Measurements from ENCODE around the gene DUSP23. TPM values are rescaled to one million over a fixed set of nuclear protein-coding genes. Genes with fewer than 3 reads are reported as not detected.

DUSP23 gene
- total RNA-seq, 2 experiments from 2014 or later, result 1.2 to 2.0 TPM

- H4K20me1 ChIP-seq (ENCODE audit: insufficient read depth, low read length), result no peaks in the 10 kb centered on the region
- BruUV-seq (replicated peaks), result no TSS peak
- no peaks in the 10 kb centered on the region for H3K9me2 ChIP-seq (ENCODE audit: insufficient read depth, low read length)
- no peak overlapping the region for H3K4me3 ChIP-seq (ENCODE audit: low read depth, low read length, poor library complexity, severe bottlenecking)
- no peaks in the 10 kb centered on the region for H3K79me2 ChIP-seq (ENCODE audit: insufficient read depth, low read depth, low read length)
- POLR2A ChIA-PET, result interaction anchor here (0.6 kb wide), 1 partner anchor 189 kb away, joined by 3 read pairs; no protein-coding TSS in a partner anchor
- TF ChIP-seq CTCF (conservative IDR thresholded peaks at IDR 0.05; ENCODE audit: low read length) (no peak), EZH2phosphoT487 (IDR thresholded peaks at IDR 0.05; ENCODE audit: borderline replicate concordance, low read depth, low read length) (no peak)
- no peak for DNase-seq (ENCODE audit: low spot score)
- CTCF ChIA-PET (ENCODE audit: unreplicated experiment), result interaction anchor here (1.6 kb wide), 1 partner anchor 59 kb away, joined by 3 read pairs; no protein-coding TSS in a partner anchor
- no peaks in the 10 kb centered on the region for H3K9me3 ChIP-seq (ENCODE audit: low read length)
- H3K4me2 ChIP-seq (ENCODE audit: low read length), result no peak overlapping the region
- intact Hi-C loops (cut with micrococcal nuclease; ENCODE audit: unreplicated experiment), result no loop called here
- H3K36me3 ChIP-seq (ENCODE audit: insufficient read depth, low read length), result no peaks in the 10 kb centered on the region
- H3K4me1 ChIP-seq (ENCODE audit: insufficient read depth, low read length, poor library complexity, severe bottlenecking), result no peaks in the 10 kb centered on the region
- H2AFZ ChIP-seq (ENCODE audit: low read length), result no peak overlapping the region
- no peak overlapping the region for H3K27ac ChIP-seq (ENCODE audit: low read depth, low read length, poor library complexity, severe bottlenecking)
Observed at GRCh38 chr1:159831412-159832141, 50.8 kb downstream of the DUSP23 start.

Other genes starting within 250 kb of the DUSP23 start
- not detected in 2 replicates for gene OR10J5, start 245.0 kb upstream of the DUSP23 start, total RNA-seq (2014; rRNA removed; shearing (Covaris generic))
- not detected in 2 replicates for gene OR10J5, start 245.0 kb upstream of the DUSP23 start, total RNA-seq (2022)
- not detected in 2 replicates for gene APCS, start 193.1 kb upstream of the DUSP23 start, total RNA-seq (2014; rRNA removed; shearing (Covaris generic))
- not detected in 2 replicates for gene APCS, start 193.1 kb upstream of the DUSP23 start, total RNA-seq (2022)
- gene CRP, start 66.4 kb upstream of the DUSP23 start, total RNA-seq (2014; rRNA removed; shearing (Covaris generic)), result not detected in 2 replicates
- gene CRP, start 66.4 kb upstream of the DUSP23 start, total RNA-seq (2022), result not detected in 2 replicates
- not detected in 2 replicates for gene FCRL6, start 21.4 kb downstream of the DUSP23 start, total RNA-seq (2014; rRNA removed; shearing (Covaris generic))
- not detected in 2 replicates for gene FCRL6, start 21.4 kb downstream of the DUSP23 start, total RNA-seq (2022)
- gene SLAMF8, start 45.9 kb downstream of the DUSP23 start, total RNA-seq (2014; rRNA removed; shearing (Covaris generic)), result not detected in 2 replicates
- not detected in 2 replicates for gene SLAMF8, start 45.9 kb downstream of the DUSP23 start, total RNA-seq (2022)
- gene VSIG8, start 81.7 kb downstream of the DUSP23 start, total RNA-seq (2014; rRNA removed; shearing (Covaris generic)), result not detected in 2 replicates
- not detected in 2 replicates for gene VSIG8, start 81.7 kb downstream of the DUSP23 start, total RNA-seq (2022)
- 0.57 TPM in 1 of 2 replicates, not detected in the other for gene CFAP45, start 119.2 kb downstream of the DUSP23 start, total RNA-seq (2014; rRNA removed; shearing (Covaris generic))
- 0.63 and 0.85 TPM in 2 replicates for gene CFAP45, start 119.2 kb downstream of the DUSP23 start, total RNA-seq (2022)
- 193 and 260 TPM in 2 replicates for gene TAGLN2, start 144.5 kb downstream of the DUSP23 start, total RNA-seq (2014; rRNA removed; shearing (Covaris generic))
- 195 and 215 TPM in 2 replicates for gene TAGLN2, start 144.5 kb downstream of the DUSP23 start, total RNA-seq (2022)
- gene IGSF9, start 164.7 kb downstream of the DUSP23 start, total RNA-seq (2014; rRNA removed; shearing (Covaris generic)), result not detected in 2 replicates
- gene IGSF9, start 164.7 kb downstream of the DUSP23 start, total RNA-seq (2022), result not detected in 2 replicates
- gene SLAMF9, start 173.3 kb downstream of the DUSP23 start, total RNA-seq (2014; rRNA removed; shearing (Covaris generic)), result not detected in 2 replicates
- gene SLAMF9, start 173.3 kb downstream of the DUSP23 start, total RNA-seq (2022), result not detected in 2 replicates